GM21786 (cell line): ENCODE data around the gene FGF19.

Experiments used
- ATAC-seq: cut with Tn5 transposase; IDR thresholded peaks from one replicate; pipeline ENCODE4 v1.9.1; 2021; ENCODE audit not compliant: unreplicated experiment

FGF19 gene

DNA sequence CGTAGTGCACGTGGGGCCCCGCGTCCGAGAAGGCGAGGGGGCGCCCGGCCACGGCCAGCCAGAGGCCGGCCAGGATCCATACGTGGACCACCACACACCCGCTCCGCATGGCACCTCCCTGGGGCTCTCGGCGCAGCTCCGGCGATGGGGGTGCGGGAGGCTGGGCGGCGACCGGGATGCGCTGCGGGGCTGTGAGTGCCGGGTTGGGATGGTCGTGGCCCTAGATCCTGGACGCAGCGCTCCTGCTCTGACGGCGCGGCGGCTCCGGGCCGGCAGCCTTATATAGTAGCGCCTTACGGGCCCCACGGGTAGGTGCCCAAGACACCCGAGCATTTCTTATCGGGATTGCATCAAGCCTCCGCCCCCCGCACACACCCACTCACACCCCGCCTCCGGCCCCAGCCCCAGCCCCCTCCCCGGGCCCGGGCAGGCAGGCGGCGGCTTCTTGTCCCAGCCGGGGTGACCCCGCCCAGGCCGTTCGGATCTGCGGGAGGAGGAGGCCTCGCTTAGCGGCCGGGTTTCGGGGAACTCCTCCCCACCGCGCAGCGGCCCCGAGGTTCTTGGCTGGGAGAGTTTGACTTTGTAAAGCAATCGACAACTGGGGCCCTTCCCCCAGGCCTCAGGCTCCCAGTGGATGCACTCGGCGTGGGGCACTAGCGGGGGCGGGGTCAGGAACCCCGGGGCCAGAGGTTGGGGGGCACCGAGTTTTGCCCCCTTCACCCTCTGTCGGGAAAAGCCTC, at the start of gene FGF19:
Gene FGF19, minus strand, starts transcription at position 255 of the 740 bp plus-strand sequence. Its CDS starts 146 bp downstream, at position 109.
- no peak for ATAC-seq

- ATAC-seq = no peak
Measured at GRCh38 chr11:69752890-69753289, 49.1 kb upstream of the FGF19 start.

DNA sequence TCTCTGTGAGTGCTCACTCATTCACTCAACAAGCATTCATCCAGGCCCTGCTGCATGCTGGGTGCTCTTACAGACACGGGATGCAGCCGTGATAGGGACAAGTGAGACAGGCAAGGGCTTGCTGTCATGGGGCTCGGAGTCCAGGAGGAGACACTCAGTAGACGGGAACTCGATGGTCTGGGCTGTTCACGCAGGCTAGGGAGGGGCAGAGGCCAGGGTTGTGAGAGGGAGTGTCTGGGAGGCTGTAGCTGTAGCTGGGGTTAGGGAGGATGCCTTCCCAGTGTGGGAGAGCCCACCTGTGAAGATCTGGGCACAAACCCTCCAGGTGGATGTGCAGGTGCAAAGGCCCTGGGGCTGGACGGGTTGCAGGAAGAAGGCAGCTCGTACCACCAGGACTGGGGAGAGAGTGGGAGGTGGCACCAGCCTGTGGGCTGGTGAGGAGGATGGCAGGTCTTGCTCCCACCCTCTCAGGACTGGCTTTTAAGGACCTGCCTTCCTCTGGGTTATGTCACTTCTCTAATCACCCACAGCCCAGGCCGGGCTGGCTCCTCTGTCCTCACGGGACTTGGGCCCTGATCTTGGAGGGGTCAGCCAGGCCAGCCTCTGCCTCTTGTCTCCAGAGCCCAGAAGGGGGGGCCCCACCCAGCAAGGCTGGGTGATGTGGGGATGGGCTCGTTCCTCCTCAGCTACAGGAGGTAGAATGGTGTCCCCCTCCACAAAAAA, 47.2 kb upstream of the FGF19 start:
- no peak for ATAC-seq

DNA sequence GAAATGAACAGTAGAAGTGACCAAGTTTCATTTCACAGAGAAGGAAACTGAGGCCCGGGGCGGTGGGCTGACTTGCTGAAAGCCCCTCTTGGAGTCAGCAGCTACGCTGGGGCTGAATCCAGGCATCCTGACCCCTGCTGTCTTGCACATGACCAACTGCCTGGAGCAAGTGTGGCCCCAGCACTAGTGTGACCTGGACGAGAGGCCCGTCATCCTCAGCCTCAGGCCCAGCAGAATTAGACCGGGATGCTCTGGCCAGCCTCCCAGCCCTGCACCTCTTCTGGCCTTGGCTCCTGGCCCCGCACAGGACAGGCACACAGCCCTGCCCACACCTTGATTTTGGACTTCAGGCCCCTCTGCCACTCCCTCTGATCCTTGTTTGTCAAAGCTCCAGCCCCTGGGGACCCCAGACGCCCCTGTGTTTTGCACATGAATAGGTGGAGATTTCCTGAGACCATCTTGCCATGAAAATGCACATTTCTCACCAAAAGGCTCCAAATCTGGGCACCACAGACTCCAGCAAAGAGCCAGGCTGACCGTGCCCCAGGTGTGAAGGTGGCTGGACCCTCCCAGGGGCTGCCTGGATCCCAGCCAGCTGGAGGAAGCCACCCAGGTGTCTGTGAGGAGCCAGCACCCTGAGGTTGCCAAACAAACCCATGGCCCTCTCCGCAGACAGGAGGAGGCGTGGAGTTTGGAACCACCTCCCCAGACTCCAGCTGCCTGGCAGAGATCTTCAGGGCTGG, 46.5 kb upstream of the FGF19 start:
- no peak for ATAC-seq

DNA sequence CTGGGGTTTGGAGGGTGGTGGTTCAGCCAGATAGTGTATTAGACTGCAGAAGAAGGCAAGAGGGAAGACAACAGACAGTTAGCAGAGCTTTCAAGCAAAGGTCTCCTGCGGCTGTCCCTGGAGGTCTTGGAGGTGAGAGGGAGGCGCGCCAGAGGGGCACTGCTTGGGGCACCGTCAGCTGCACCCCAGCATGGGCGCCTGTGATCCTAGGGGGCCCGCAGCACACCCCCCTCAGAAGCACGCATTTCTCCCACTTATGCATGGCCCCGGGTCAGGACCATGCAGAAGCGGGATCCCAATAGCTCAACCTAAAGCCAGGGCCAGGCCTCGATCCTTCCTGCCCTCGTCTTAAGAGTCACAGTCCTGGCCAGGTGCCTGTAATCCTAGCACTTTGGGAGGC, 44.8 kb upstream of the FGF19 start:
- no peak for ATAC-seq

- ATAC-seq = no peak
Measured at GRCh38 chr11:69746752-69747742, 43.2 kb upstream of the FGF19 start.

DNA sequence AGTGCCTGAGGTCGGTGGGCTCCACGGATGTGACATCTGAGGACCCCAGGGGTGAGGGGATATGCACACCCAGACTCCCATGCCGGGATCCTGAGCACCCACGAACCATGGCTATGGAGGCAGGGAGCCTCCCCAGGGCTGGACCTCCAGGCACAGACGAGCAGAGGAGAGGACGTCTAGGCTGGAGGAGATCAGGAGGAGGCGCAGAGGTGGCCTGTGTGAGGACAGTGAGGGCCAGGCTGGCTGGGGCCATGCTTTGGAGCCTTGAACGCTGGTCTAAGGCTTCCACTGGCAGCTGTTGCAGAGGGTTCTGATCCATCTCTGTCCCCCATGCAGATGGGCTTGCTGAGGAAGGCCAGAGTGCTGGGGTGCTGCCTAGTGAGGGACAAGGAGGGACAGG, 42.3 kb upstream of the FGF19 start:
- ATAC-seq = no peak

GRCh38 chr11:69745201-69745600, 41.4 kb upstream of the FGF19 start:
- ATAC-seq = no peak

DNA sequence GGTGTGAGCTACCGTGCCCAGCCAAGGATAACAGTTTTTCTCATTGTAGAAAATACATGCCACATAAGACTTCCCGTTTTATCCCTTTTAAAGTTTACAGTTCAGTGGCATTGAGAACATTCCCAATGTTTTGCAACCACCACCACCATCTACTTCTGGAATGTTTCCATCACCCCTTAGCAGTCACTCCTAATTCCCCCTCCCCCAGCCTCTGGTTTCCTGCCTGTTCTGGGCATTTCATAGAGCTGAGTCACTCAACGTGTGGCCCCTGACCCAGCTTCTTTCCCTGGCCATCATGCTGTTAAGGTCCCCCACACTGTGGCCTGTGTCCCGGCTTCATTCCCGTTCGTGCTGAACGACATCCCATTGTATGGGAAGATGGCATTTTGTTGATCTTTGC, 40.6 kb upstream of the FGF19 start:
- ATAC-seq = no peak

- no peak for ATAC-seq
Measured at GRCh38 chr11:69734841-69735240, 31.0 kb upstream of the FGF19 start.

GRCh38 chr11:69734367-69734766, 30.5 kb upstream of the FGF19 start:
- no peak for ATAC-seq

DNA sequence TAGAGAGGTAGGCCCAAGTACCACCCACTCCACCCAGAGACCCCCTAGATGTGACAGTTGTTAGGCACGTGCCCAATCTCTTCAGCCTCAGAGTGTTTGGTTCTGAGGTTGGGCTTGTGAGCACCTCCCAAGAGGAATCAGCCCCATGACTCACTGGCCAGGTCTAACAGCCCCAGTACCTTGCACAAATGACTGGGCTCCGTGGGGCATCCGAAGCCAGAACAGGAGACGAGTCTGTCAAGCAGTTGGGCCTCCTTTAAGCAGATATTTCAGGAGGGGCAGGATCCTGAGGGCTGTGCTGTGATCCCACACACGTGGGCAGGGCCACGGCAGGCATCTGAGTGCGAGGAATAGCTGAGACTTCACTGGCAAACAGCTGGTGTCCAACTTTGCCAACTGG, 29.1 kb upstream of the FGF19 start:
- no peak for ATAC-seq

DNA sequence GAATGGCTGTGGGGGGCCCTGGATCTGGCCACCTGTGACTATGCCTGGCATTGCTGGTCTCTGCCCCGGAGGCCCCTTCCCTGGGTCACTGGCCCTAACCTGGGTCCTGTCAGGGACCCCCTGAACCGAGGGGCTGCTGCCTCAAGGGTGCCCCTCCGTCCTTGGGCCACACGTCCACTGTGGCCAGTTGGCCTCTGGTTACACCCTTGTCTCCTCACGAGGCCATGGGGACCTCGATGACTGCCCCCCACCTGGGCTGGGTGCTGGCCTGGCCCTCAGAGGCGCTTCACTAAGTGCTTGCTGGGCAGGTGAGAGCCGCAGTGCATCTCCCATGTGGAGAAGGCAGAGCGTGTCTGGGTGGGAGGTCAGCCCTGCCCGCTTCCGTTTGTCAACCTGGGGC, 27.3 kb upstream of the FGF19 start:
- no peak for ATAC-seq

GRCh38 chr11:69730500-69730899, 26.7 kb upstream of the FGF19 start:
- no peak for ATAC-seq

DNA sequence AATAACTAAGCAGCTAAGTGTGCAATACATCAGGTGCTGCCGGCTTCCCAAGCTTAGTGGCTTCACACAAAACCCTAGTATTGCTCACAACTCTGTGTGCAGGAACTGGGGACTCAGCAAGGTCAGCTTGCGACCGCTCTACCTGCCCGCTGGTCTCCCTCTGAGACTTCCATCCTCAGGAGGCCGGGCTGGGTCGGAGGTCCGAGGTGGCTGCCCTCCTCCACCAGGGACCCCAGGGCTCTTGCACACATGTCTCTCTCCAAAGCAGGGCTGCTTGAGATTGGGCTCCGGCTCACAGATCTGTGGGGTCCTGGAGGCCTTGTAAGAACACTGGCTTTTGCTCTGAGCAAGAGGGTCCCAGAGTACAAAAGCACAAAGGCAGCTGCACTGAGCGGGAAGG, 25.4 kb upstream of the FGF19 start:
- ATAC-seq = no peak

DNA sequence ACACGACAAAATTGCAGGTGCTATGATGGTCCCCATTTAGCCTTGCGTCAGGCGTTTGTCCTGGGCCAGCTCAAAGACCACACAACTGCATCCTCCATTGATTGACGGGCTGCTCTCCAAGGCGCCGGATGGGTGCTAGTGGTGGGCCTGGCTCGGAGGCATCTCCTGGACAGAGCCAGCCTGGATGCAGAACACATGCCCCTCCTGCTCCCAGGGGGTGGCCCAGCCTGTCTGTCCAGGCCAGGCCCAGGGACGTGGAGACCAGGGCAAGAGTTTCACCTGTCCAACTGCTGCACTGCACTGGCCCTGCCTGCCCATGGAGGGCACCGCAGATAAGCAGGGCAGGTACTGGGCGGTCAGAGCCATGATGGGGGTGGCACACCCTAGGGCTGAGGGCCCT, 23.4 kb upstream of the FGF19 start:
- no peak for ATAC-seq

GRCh38 chr11:69726481-69726880, 22.7 kb upstream of the FGF19 start:
- ATAC-seq = no peak

DNA sequence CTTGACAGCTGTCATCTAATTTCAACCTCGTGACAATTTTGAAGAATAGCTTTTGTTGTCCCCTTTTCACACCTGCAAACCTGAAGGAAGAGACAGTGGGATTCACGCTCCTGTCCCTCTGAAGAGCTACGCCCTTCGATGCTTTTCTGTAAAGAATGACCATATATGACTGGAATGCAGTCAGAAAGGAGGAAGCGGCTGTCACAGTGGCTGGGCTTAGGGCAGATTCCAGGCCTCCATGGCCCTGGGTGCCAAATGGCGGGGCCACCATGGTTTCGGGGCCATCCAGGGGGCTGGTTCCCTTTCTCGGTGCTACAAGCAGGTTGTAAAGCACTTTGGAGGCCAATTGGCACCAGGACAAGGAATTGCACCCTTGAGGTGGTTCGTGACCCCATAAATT, 22.2 kb upstream of the FGF19 start:
- no peak for ATAC-seq

GRCh38 chr11:69721745-69722144, 17.9 kb upstream of the FGF19 start:
- no peak for ATAC-seq

GRCh38 chr11:69721106-69721505, 17.3 kb upstream of the FGF19 start:
- no peak for ATAC-seq

DNA sequence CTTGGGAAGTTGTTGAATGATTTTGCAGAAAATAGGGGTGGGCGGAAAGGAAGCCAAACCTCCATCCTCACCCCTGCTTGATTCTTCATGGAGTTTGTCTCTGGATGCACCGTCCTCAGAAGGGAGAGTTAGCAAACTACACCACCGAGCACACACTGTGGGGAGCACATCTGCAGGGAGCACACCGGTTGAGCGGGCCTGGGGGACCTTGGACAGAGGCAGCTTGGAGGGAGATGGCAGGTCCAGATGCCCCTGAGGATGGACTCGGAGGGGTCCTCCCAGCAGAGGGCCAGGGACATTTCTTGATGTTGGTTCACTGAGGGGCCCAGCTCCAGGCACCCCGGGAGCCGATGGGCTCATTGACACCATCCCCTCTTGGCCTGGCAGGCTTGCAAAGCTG, 15.1 kb upstream of the FGF19 start:
- no peak for ATAC-seq
